NCI-H2107 treated with DMSO at 0.1 percent for 48 hours (cell line): ENCODE measurements around the gene BCS1L.

Experiments used
- DNase-seq: peaks from one replicate; lab custom pipeline; 2025; ENCODE audit not compliant: unreplicated experiment; lab: John Stamatoyannopoulos, UW

BCS1L gene

GRCh38 chr2:218659258-218659987 is at the start of gene BCS1L, which contains the start of gene ZNF142:
Gene BCS1L, plus strand, starts transcription at chr2:218659683. Its CDS starts 1,305 bp downstream, at chr2:218660988.
Gene ZNF142, minus strand, starts transcription at chr2:218659623. Its CDS starts 3,194 bp downstream, at chr2:218656429.
- peak; percentile 82 for DNase-seq

DNA sequence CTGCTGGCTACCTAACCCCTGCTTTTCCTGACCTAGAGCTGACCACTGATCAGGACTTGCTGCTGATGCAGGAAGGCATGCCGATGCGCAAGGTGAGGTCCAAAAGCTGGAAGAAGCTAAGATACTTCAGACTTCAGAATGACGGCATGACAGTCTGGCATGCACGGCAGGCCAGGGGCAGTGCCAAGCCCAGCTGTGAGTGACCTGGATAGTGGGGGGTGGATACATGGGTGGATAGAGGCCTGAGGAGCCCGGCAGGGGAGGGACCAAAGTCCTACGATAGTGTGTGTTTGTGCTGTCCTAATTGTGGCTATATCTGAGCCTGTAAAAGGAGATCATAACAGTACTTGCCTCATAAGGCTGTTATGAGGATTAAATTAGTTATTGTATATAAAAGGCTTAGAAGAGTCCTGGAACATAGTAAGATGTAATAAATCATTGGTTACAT is 43.6 kb upstream of the BCS1L start:
- DNase-seq, result no peak

- DNase-seq, result no peak
Measured at GRCh38 chr2:218618102-218618860, 41.2 kb upstream of the BCS1L start.

DNA sequence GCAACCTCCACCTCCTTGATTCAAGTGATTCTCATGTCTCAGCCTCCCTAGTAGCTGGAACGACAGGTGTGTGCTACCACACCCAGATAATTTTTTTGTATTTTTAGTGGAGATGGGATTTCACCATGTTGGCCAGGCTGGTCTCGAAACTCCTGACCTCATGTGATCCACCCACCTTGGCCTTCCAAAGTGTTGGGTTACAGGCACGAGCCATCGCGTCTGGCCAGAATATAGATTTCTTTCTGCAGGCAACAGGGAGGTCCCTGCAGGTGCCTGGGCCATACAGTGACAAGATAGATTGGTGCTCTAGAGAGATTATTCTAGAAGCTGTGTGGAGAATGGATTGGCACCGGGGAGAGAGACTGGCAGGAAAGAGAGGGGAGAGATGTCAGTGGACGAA is 38.5 kb upstream of the BCS1L start:
- no peak for DNase-seq

GRCh38 chr2:218622606-218623365 is 36.7 kb upstream of the BCS1L start:
- DNase-seq, result no peak

GRCh38 chr2:218623366-218623705 is 36.1 kb upstream of the BCS1L start:
- DNase-seq, result no peak

DNA sequence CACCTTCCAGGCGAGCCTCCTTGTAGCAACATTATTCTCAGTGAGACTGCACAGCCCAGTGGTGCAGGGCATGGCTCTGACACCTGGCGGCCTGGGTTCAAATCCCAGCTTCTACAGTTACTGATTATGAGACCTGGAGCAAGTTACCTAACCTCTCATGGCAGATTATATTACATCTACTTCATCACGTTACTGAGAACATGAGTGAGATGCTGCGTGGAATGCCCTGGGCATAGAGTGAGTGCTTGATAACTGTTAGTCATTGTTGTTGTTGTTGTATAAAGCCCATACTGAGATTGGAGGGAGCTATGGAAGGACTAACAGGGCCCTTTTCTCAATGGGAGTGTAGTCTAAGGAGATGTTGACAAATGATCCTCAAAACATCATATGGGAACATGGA is 33.1 kb upstream of the BCS1L start:
- no peak for DNase-seq

DNA sequence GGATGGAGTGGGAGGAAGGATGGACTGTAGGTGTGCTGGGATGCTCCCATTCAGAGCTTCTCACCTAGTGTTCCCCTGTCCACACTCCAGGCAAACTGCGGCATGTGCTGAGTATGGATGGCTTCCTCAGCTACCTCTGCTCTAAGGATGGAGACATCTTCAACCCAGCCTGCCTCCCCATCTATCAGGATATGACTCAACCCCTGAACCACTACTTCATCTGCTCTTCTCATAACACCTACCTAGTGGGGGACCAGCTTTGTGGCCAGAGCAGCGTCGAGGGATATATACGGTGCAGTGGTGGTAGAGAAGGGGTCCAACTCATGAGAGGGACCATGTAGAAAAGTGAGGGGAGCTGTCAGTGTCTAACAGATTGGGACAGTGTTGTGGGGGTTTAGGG is 31.5 kb upstream of the BCS1L start:
- no peak for DNase-seq

- no peak for DNase-seq
Measured at GRCh38 chr2:218631837-218632236, 27.6 kb upstream of the BCS1L start.

DNA sequence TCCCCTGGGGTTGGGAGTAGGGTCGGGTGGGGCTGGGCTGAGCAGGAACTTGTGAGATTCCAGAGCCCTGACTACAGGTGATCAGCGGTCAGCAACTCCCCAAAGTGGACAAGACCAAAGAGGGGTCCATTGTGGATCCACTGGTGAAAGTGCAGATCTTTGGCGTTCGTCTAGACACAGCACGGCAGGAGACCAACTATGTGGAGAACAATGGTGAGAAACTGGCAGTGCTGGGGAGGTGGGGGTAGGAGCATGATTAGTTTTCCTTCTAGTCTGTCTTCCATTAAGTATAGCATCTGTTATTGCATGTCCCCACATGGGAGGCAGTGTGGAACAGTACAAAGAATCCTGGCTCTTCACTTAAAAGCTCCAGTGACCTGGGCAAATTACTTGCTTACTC is 23.8 kb upstream of the BCS1L start:
- no peak for DNase-seq

DNA sequence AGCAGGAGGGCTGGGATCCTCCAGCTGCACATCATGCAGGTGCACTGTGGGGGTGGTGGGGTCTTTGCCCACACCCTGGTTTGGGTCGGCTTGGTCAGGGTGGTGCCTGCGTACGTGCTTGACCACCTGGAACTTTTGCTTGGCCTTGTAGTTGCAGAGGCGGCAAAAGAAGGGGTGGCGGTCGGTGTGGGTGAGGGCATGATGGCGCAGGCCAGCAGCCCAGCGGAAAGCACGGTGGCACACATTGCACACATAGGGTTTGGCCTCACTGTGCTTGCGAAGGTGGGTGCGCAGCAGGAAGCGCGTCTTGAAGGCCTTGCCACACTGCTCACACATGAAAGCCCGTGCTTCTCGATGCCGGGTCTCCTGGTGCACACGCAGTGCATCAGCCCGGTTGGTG is 21.1 kb upstream of the BCS1L start:
- DNase-seq, result no peak

DNA sequence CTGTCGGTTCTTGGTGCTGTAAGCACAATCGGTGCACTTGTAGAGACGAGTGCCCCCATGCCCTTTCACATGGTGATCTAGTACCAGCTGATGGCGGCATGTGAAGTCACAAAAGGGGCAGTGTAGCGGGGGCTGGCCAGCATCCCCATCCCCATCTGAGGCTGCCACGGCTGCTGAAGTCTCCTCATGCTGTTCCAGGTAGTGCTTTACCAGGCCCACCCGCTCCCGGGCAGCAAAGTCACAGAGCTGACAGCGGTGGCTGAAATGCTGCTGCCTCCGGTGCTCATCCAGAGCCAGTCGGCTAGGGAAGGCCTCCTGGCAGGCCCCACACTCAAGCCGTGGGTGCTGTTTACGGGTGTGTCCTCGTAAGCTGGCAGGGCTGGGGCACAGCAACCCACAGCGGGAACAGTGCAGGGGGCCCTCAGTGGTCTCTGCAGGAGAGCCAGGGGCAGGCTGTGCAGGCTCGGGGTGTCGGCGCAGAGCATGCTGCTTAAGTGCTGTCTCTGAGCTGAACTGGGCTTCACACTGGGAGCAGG is 17.3 kb upstream of the BCS1L start:
- no peak for DNase-seq

- DNase-seq, result no peak
Measured at GRCh38 chr2:218642786-218643185, 16.7 kb upstream of the BCS1L start.

- DNase-seq, result no peak
Measured at GRCh38 chr2:218643751-218644310, 15.7 kb upstream of the BCS1L start.

- no peak for DNase-seq
Measured at GRCh38 chr2:218644721-218645120, 14.8 kb upstream of the BCS1L start.

DNA sequence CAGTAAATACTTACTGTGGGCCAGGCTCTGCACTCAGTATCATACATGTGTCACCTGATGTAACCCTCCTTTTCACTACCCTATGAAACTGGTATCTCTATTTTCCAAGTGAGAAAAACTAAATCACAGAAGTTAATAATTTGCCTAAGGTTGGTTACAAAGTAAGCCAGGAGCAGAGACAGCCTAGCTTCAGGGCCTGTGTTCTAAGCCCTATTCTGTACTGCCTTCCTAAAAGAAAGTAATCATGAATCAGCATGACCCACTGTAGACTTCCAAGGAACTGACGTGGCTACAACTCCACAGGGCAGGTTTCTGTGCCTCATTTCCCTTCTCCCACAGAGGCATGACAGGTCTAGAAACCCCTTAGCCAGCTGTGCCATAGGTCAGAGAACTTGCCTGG is 14.4 kb upstream of the BCS1L start:
- no peak for DNase-seq

DNA sequence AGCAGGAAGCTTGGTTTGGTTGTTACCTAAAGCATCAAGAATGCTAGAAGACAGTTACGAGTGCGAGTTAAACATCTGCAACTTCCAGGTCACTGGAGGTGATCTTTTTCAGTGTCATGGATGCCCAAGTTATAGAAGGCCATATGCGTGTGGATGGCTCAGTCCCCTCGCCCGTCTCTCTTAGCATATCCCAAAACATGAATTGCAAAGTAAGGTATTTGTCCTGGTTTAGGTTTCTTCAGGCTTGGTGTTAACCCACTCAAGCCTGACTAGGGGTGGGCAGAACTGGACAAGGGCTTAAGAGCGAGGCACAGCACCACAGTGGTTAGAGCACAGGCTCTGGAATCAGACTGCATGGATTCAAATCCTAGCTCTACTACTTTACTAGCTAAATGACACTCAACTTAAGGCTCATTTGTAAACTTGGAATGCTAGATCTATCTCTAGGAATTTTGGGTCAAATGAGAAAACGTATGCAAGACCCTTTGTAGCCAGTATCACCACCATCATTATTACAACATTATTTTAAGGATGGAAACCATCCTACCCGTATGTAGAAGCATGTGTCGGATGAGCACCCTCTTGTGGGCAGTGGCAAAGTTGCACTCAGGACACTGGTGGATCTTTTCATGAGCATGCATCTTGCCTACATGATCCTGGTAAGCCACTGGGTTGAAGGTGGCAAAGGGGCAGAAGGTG is 11.2 kb upstream of the BCS1L start:
- DNase-seq, result peak; percentile 15

DNA sequence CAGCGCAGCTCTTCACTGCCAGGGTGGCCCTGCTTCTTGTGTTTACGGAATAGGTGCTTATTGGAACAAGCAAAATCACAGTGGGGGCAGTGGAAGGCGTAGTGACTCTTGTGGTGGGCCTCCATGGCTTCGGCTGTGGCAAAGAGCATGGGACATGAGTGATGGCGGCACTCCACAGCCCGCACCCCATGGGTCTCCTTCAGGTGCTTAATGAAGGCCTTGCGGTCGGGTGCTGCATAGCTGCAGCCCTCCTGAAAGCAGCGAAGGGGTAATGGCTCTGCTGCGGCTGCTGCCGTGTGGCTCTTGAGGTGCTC is 10.7 kb upstream of the BCS1L start:
- DNase-seq, result no peak

- no peak for DNase-seq
Measured at GRCh38 chr2:218655751-218656150, 3.7 kb upstream of the BCS1L start.

- peak; percentile 19 for DNase-seq
Measured at GRCh38 chr2:218658671-218659257, 719 bp upstream of the BCS1L start.
